Fibroblast of upper back skin (primary cell): Measurements from ENCODE around the gene CPHXL2.

Source experiments
- DNase-seq: peaks from one replicate; pipeline ENCODE4 v3.0.0-alpha.2; 2013

Gene CPHXL2

GRCh38 chr16:75676909-75677308 is at the start of gene CPHXL2:
CPHXL2 (minus strand) TSS chr16:75677009; CDS start chr16:75676999, 10 bp downstream.
- DNase-seq, result no peak

- no peak for DNase-seq
Observed at GRCh38 chr16:75726390-75726789, 49.6 kb upstream of the CPHXL2 start, which contains the start of gene CPHXL. CPHXL (minus strand) TSS chr16:75726490; CDS start chr16:75726442, 48 bp downstream.

- DNase-seq, result no peak
Observed at GRCh38 chr16:75718452-75718851, 41.6 kb upstream of the CPHXL2 start.

- DNase-seq, result no peak
Observed at GRCh38 chr16:75714661-75715060, 37.9 kb upstream of the CPHXL2 start.

GRCh38 chr16:75710344-75710743 is 33.5 kb upstream of the CPHXL2 start:
- no peak for DNase-seq

- DNase-seq, result peak; percentile 8
Observed at GRCh38 chr16:75703306-75703705, 26.5 kb upstream of the CPHXL2 start.

- peak; percentile 3 for DNase-seq
Observed at GRCh38 chr16:75702242-75702641, 25.4 kb upstream of the CPHXL2 start.

GRCh38 chr16:75701361-75701760 is 24.6 kb upstream of the CPHXL2 start, which contains the start of gene DUXB:
DUXB (minus strand) TSS chr16:75701461; CDS start chr16:75701418, 43 bp downstream.
- no peak for DNase-seq

- DNase-seq, result no peak
Observed at GRCh38 chr16:75697571-75697970, 20.8 kb upstream of the CPHXL2 start.

- no peak for DNase-seq
Observed at GRCh38 chr16:75695708-75696107, 18.9 kb upstream of the CPHXL2 start.

GRCh38 chr16:75687361-75687760 is 10.6 kb upstream of the CPHXL2 start:
- no peak for DNase-seq

- no peak for DNase-seq
Observed at GRCh38 chr16:75682308-75682707, 5.5 kb upstream of the CPHXL2 start.

GRCh38 chr16:75679366-75679765 is 2.6 kb upstream of the CPHXL2 start:
- DNase-seq, result no peak

GRCh38 chr16:75667503-75667902 is 9.3 kb downstream of the CPHXL2 start:
- no peak for DNase-seq

- DNase-seq, result no peak
Observed at GRCh38 chr16:75660726-75661302, 16.0 kb downstream of the CPHXL2 start.

GRCh38 chr16:75660321-75660720 is 16.5 kb downstream of the CPHXL2 start:
- DNase-seq, result no peak

- no peak for DNase-seq
Observed at GRCh38 chr16:75658175-75658574, 18.6 kb downstream of the CPHXL2 start.

- peak; percentile 68 for DNase-seq
Observed at GRCh38 chr16:75653922-75654321, 22.9 kb downstream of the CPHXL2 start.

GRCh38 chr16:75648265-75649076 is 28.3 kb downstream of the CPHXL2 start:
- peak; percentile 62 for DNase-seq

- DNase-seq, result peak; percentile 91
Observed at GRCh38 chr16:75647492-75648264, 29.1 kb downstream of the CPHXL2 start, which contains the start of the genes KARS1 and TERF2IP. KARS1 (minus strand) TSS chr16:75647665; CDS start chr16:75647639, 26 bp downstream. TERF2IP (plus strand) TSS chr16:75647773; CDS start chr16:75647883, 110 bp downstream.

GRCh38 chr16:75647112-75647491 is 29.7 kb downstream of the CPHXL2 start:
- DNase-seq, result no peak

- DNase-seq, result no peak
Observed at GRCh38 chr16:75644240-75645012, 32.4 kb downstream of the CPHXL2 start.
